Endothelial cell of umbilical vein (primary cell): ENCODE data around the gene SYAP1. TPM values are rescaled to one million over a fixed set of nuclear protein-coding genes. Genes with fewer than 3 reads are reported as not detected.
"Not testable (repeated sequence)": the region's sequence is repeated elsewhere in the genome, so short reads cannot be mapped to it uniquely, and the experiment has no call there.

Experiments used
- BruUV-seq: library from RNA; stranded (reverse); fragments of 400-500 nt; replicated peaks from 2 replicates; lab custom pipeline; 2021; lab: Mats Ljungman, UMichigan
- CTCF ChIA-PET: fragments of 300-600, 350-600 bp; sonication (Branson Sonifier 250); formaldehyde crosslinking; loops from one replicate; lab custom pipeline; 2021; ENCODE audit warnings: antibody characterized with exemption, inconsistent platforms; lab: Charles Lee
- POLR2A ChIA-PET: fragments of 300-600, 350-600 bp; sonication (Branson Sonifier 250); formaldehyde crosslinking; loops from one replicate; lab custom pipeline; 2021; ENCODE audit warnings: antibody characterized with exemption, inconsistent platforms; lab: Charles Lee
- DNase-seq: peaks from one replicate; pipeline ENCODE4 v3.0.0-alpha.2; 2011; ENCODE audit warnings: low read depth, low spot score
- FAIRE-seq: peaks from 2 replicates; lab custom pipeline; 2011; peaks lifted over from hg19 to GRCh38; lab: Jason Lieb, UNC
- H2AFZ ChIP-seq: 2 replicates; pipeline ENCODE4 v1.6.0; 2012; ENCODE audit warnings: low read depth, low read length, control low read depth, inconsistent platforms
- H3K27ac ChIP-seq: 2 replicates; pipeline ENCODE4 v1.5.1; 2011; ENCODE audit warnings: low read depth, mild to moderate bottlenecking, control low read depth, low read length, moderate library complexity; ENCODE audit not compliant: insufficient read depth
- H3K27me3 ChIP-seq, 2 experiments: 2 replicates each; pipeline versions ENCODE4 v1.6.0 to v1.6.1; 2011; ENCODE audit warnings: low read length in 2 of 2, mixed read lengths in 1 of 2; ENCODE audit not compliant: control insufficient read depth in 2 of 2, insufficient read depth in 2 of 2
- H3K36me3 ChIP-seq, 2 experiments: 2 replicates in 1 of 2; 3 replicates in 1 of 2; pipeline ENCODE4 v1.5.1; 2011; ENCODE audit warnings: low read length in 2 of 2, mild to moderate bottlenecking in 1 of 2, moderate library complexity in 1 of 2; ENCODE audit not compliant: control insufficient read depth in 2 of 2, insufficient read depth in 2 of 2; ENCODE audit errors: extremely low read depth in 1 of 2
- H3K4me1 ChIP-seq: 3 replicates; pipeline ENCODE4 v1.5.1; 2011; ENCODE audit warnings: mild to moderate bottlenecking, low read length; ENCODE audit not compliant: control insufficient read depth, insufficient read depth; ENCODE audit errors: extremely low read depth
- H3K4me2 ChIP-seq: 2 replicates; pipeline ENCODE4 v1.6.1; 2011; ENCODE audit warnings: low read length, control low read depth, mixed read lengths; ENCODE audit not compliant: insufficient read depth
- H3K4me3 ChIP-seq, 3 experiments: fragments of 200-600 bp in 1 of 3; sonication (generic), shearing (Covaris generic) in 1 of 3; replicated peaks in 1 of 3; 2 replicates each; pipeline ENCODE4 v1.5.1; 2011 to 2016; ENCODE audit warnings: control low read depth in 3 of 3, low read length in 3 of 3, mild to moderate bottlenecking in 2 of 3, inconsistent platforms in 1 of 3, low read depth in 1 of 3, moderate library complexity in 1 of 3; ENCODE audit not compliant: insufficient read depth in 1 of 3
- H3K79me2 ChIP-seq: 2 replicates; pipeline ENCODE4 v1.6.0; 2012; ENCODE audit warnings: low read length, inconsistent platforms; ENCODE audit not compliant: control insufficient read depth, insufficient read depth
- H3K9ac ChIP-seq: replicated peaks from 2 replicates; pipeline ENCODE3; 2011; ENCODE audit warnings: low read length, control low read depth; ENCODE audit not compliant: insufficient read depth; ENCODE audit errors: extremely low read depth
- H3K9me1 ChIP-seq: replicated peaks from 3 replicates; pipeline ENCODE4 v1.6.0; 2011; ENCODE audit warnings: mild to moderate bottlenecking, low read length; ENCODE audit not compliant: control insufficient read depth, insufficient read depth; ENCODE audit errors: extremely low read depth
- H3K9me3 ChIP-seq: replicated peaks from 2 replicates; pipeline ENCODE4 v1.5.1; 2012; ENCODE audit warnings: low read length, inconsistent platforms; ENCODE audit not compliant: control insufficient read depth, insufficient read depth
- H4K20me1 ChIP-seq: replicated peaks from 2 replicates; pipeline ENCODE3; 2011; ENCODE audit warnings: mild to moderate bottlenecking, low read length; ENCODE audit not compliant: control insufficient read depth, insufficient read depth; ENCODE audit errors: extremely low read depth
- CTCF ChIP-seq, 2 donors: IDR thresholded peaks; 1 replicate in 1 of 2; 2 replicates in 1 of 2; pipeline ENCODE4 v1.5.1; 2011; ENCODE audit warnings: low read length in 2 of 2, mild to moderate bottlenecking in 2 of 2, moderate library complexity in 2 of 2, control low read depth in 1 of 2, inconsistent platforms in 1 of 2, low read depth in 1 of 2; ENCODE audit not compliant: insufficient read depth in 1 of 2; ENCODE audit errors: extremely low read depth in 1 of 2
- EZH2 ChIP-seq: IDR thresholded peaks from 2 replicates; pipeline ENCODE4 v1.6.1; 2012; ENCODE audit warnings: borderline replicate concordance, low read depth, mild to moderate bottlenecking, moderate library complexity, low read length, inconsistent platforms; ENCODE audit not compliant: severe bottlenecking
- FOS ChIP-seq: IDR thresholded peaks from 2 replicates; pipeline ENCODE4 v1.6.1; 2011; ENCODE audit warnings: mild to moderate bottlenecking, low read length, moderate library complexity, borderline replicate concordance; ENCODE audit not compliant: insufficient read depth
- GATA2 ChIP-seq: IDR thresholded peaks from 2 replicates; pipeline ENCODE4 v1.7.0; 2011; ENCODE audit warnings: low read depth, mild to moderate bottlenecking, moderate library complexity, mixed read lengths, low read length; ENCODE audit not compliant: insufficient read length, insufficient read depth
- JUN ChIP-seq: IDR thresholded peaks from 2 replicates; pipeline ENCODE4 v1.6.1; 2011; ENCODE audit warnings: borderline replicate concordance, low read depth; ENCODE audit not compliant: insufficient read length, insufficient read depth
- MAX ChIP-seq: IDR thresholded peaks from 2 replicates; pipeline ENCODE4 v1.6.1; 2011; ENCODE audit not compliant: insufficient read depth, insufficient read length
- MYC ChIP-seq: IDR thresholded peaks from one replicate; pipeline ENCODE4 v1.6.1; 2011; ENCODE audit warnings: mild to moderate bottlenecking, low read depth, low read length
- POLR2AphosphoS5 ChIP-seq: IDR thresholded peaks from 2 replicates; pipeline ENCODE4 v1.6.1; 2012; ENCODE audit warnings: low read depth, mild to moderate bottlenecking, control low read depth, low read length, moderate library complexity; ENCODE audit not compliant: insufficient read depth
- dilution Hi-C: fragments of 300-500 bp; cut with MboI; formaldehyde crosslinking; loops from one replicate; pipeline ENCODE4 v1.15.0; 2019; ENCODE audit warnings: low sequenced_read_pairs; ENCODE audit not compliant: extremely low pct_ligation_motif_present
- intact Hi-C: fragments of 100-400 bp; cut with micrococcal nuclease; formaldehyde crosslinking; loops from one replicate; pipeline ENCODE4 v1.10.0; 2022
- polyA plus RNA-seq, 4 experiments: library from polyadenylated mRNA; depleted of rRNA in 3 of 4; stranded (reverse) in 3 of 4; unstranded in 1 of 4; fragments of >200 nt; gene quantifications; 2 replicates each; pipeline versions ENCODE4 v1.2.1 to v1.2.3, GENCODE V29; 2011 to 2012; ENCODE audit warnings: missing spikeins in 1 of 4
- total RNA-seq: library from RNA; stranded (reverse); gene quantifications from 2 replicates; pipeline ENCODE4 v1.2.3, GENCODE V29; 2021

SYAP1 gene
- total and polyA plus RNA-seq, 2 donors (not counting 3 experiments of a cell fraction or from before 2014, with no cell fraction given), result 3.4 to 21.9 TPM

GRCh38 chrX:16726347-16726988 is 7.1 kb downstream of the SYAP1 start:
- peaks cover 19% of the 10 kb centered on the region for H3K79me2 ChIP-seq
- H3K4me2 ChIP-seq, H3K27ac ChIP-seq, POLR2A ChIA-PET, CTCF ChIA-PET, H2AFZ ChIP-seq, H3K9ac ChIP-seq, H3K4me3 ChIP-seq, H3K9me3 ChIP-seq, dilution Hi-C loops, intact Hi-C loops, DNase-seq, BruUV-seq, H3K36me3 ChIP-seq, H3K27me3 ChIP-seq, H4K20me1 ChIP-seq, H3K4me1 ChIP-seq, H3K9me1 ChIP-seq, FAIRE-seq: not testable (repeated sequence)

- Histone ChIP-seq H3K27me3 (no peaks in the 10 kb centered on the region), H3K27ac (no peak overlapping the region), H3K79me2 (peaks cover 11% of the 10 kb centered on the region), H3K4me3 (no peak overlapping the region), H3K9ac (no peak overlapping the region), H4K20me1 (no peaks in the 10 kb centered on the region), H3K4me2 (no peak overlapping the region), H3K36me3 (no peaks in the 10 kb centered on the region), H3K9me3 (no peaks in the 10 kb centered on the region), H3K9me1 (no peaks in the 10 kb centered on the region), H2AFZ (no peak overlapping the region), H3K4me1 (peaks cover under 1% of the 10 kb centered on the region)
- intact Hi-C loops (no loop called here), dilution Hi-C loops (no loop called here)
- no TSS peak for BruUV-seq
- CTCF ChIA-PET, result no interaction called here
- POLR2A ChIA-PET, result no interaction called here
- DNase-seq (no peak), FAIRE-seq (no peak)
- TF ChIP-seq CTCF (IDR thresholded peaks at IDR 0.05; ENCODE audit: extremely low read depth in 1 of 2, insufficient read depth in 1 of 2, low read depth in 1 of 2, low read length in 2 of 2) (no peak), MYC (no peak), MAX (no peak), EZH2 (no peak), GATA2 (no peak), POLR2AphosphoS5 (no peak), JUN (no peak), FOS (no peak)
Measured at GRCh38 chrX:16727637-16728036, 8.2 kb downstream of the SYAP1 start.
